HG03097 (cell line): Measurements from ENCODE around the gene CCDC117.

Source experiments
- ATAC-seq: cut with Tn5 transposase; IDR thresholded peaks from one replicate; pipeline ENCODE4 v1.9.1; 2021; ENCODE audit not compliant: unreplicated experiment, low FRiP score

Gene CCDC117

DNA sequence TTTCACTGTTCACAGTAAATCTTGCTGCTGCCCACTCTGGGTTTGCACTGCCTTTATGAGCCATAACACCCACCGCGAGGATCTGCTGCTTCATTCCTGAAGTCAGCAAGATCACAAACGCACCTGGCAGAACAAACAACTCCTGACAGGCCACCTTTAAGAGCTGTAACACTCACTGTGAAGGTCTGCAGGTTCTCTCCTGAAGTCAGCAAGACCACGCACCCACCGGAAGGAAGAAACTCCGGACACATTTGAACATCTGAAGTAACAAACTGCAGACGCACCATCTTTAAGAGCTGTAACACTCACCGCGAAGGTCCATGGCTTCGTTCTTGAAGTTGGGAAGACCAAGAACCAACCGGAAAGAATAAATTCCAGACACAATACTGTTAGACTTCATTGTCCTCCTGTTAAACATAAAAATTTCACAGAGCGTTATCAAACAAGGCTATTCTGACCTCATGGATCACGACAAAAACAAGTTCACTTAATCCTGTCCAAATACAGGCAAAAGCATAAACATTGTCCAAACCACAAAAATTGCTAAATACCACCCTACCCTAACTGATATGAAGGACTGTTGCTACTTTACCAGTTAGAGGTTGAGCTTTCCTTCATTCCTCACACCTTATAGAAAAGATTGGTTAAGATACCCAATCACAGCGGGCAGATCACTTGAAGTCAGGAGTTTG is 3.0 kb upstream of the CCDC117 start:
- no peak for ATAC-seq

DNA sequence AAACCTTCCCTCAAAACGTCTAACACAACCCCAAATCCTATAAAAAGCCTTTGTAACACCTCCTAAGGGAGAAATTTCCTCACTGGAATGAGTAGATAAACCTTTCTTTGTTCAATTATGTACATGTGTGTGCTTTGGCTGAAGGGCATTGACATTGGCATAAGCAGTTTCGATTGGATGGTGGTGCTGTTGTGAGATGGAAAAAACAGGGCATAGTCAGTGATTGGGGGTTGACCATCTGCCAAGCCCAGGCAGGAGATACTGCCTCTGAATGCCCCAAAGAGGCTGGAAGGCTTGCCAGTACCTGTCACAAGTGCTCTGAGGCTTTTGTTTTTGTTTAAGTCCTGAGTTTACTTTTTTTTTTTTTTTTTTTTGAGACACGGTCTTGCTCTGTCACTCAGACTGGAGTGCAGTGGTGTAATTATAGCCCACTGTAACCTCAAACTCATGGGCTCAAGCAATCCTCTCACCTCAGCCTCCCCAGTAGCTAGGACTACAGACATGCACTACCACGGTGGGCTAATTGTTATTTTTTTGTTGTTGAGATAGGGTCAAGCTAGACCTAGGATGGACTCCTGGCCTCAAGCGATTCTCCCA is 1.2 kb upstream of the CCDC117 start:
- no peak for ATAC-seq

DNA sequence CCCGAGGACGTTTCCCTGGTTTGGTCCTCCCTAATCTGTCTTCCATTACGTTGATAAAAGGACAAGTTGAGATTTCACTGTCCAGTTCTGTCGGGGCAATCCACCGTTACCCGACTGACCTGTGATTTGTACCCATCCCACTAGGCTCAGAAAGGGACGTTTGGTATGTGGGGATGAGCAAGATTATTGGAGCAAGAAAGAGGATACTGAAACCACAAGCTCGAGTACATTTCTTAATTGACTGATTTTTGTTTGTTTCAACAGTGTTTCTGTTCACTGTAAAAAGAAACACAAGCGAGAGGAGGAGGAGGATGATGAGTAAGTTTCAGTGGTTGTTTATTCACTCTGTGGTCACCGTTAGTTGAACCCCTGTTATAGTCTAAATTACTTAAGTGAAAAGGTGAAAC is 969 bp downstream of the CCDC117 start:
- ATAC-seq: peak; percentile 30

DNA sequence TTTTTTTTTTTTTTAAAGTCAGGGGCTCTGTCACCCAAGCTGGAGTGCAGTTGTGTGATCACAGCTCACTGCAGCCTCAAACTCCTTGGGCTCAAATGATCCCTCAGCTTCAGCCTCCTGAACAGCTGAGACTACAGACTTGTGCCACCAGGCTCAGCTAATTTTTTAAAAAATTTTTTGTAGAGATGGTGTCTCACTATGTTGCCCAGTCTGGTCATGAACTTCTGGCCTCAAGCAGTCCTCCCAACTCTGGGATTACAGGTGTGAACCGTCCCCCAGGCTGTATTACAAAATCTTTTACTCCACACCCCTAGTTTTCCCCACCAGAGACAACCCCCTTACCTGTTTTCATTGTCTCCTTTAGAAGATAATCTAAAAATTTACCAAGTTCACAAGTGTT is 1.9 kb downstream of the CCDC117 start:
- no peak for ATAC-seq

DNA sequence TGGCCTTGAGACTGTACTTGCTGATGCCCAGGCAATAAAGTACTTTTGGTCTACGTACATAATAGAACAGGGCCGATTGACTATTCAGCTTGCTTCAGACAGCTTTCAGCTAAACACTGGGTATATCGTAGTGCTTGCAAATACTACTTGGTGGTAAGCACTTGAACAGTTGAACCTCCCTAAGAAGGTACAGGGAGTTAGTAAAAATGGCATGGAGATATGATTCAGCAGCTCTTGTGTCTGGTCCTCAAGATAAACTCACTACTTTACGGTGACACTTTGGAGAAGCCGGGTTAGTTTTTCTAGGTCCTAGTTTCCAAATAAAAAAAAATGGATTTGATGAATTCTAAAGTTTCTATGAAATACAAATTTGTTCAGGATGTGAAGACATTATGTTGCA is 7.3 kb downstream of the CCDC117 start:
- ATAC-seq: no peak

DNA sequence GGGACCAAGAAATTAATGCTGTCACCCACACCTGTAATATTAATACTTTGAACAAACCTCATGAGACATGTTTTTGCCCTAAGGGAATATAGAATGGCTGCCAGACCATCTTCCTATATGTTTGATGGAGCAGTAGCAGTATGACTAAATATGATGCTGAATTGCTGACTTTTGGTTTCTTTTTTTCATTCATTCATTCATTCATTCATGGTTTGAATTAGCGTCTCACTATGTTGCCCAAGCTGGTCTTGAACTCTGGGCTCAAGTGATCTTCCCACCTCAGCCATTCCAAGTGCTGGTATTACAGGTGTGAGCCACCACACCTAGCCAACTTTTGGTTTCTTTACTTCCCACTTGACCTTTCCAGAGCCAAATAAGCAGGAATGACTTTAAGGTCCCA is 7.8 kb downstream of the CCDC117 start:
- ATAC-seq: no peak

DNA sequence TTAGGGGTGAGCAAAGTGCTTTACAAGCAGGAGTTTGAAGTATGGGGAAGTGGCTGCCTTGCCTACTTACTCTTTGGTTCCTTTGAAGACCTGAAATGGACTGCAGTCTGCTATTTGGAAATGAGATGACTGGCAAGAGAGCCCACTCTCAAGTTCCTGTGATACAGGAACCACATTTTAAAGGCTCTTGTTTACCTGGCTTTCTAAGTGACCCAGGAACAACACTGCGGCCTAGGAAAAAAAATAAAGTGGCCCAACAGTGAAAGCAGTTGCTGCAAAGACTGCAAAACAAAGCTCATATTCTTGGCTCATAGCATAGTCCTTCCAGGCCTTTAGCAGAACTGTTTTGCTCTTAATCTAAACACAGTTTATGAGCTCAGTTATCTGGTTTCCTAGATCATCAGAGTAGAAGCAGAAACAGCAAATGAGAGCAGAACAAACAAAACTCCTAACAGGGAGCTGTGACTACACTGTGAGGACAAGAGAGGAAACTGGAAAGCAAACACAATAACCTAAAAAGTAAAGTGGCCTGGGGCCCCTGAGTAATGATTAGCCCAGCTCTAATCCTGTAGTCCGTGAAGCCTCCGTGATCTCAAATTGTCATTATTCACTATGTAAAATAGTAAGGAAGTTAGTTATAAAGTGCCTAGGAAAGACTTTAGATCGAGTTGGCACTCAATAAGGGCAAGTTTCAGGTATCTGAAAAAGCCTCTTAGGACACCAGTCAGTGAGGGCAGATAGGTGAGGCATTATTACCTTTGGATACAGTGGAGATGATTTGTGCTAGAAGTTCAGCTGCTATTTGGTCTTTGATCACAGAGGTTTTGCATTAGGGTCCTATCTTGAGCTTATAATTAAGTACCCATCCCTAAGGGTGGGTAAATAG is 11.5 kb downstream of the CCDC117 start:
- no peak for ATAC-seq

DNA sequence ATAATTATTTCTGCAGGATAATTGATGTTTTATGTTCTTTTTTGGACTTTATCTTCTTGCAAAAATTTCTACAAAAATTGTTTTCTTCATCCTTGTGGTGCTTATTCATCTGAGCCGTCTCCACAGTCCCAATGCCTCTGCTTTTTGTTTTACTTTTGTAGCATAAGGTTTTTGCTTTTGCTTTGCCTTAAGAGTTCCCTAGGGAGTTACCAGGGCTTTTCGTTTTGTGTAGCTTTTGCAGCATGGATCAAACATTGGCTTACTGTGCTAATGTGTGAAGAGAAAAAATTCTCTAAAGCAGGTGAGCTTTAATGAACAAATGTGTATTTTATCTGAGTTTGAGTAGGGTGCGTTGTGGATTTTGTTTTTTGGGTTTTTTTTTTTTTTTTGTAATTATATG is 16.1 kb downstream of the CCDC117 start:
- ATAC-seq: no peak

DNA sequence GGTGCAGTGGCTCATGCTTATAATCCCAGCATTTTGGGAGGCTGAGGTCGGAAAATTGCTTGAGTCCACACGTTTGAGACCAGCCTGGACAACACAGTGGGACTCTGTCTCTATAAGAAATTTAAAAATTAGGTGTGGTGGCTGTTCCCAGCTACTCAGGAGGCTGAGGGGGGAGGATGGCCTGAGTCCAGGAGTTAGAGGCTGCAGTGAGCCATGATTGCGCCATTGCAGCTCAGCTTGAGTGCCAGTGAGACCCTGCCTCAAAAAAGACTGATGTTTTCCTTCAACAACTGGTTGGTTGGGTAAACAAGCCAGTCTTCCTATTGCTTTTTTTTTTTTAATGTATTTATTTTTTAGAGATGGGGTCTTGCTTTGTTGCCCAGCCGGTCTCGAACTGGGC is 18.6 kb downstream of the CCDC117 start:
- no peak for ATAC-seq

DNA sequence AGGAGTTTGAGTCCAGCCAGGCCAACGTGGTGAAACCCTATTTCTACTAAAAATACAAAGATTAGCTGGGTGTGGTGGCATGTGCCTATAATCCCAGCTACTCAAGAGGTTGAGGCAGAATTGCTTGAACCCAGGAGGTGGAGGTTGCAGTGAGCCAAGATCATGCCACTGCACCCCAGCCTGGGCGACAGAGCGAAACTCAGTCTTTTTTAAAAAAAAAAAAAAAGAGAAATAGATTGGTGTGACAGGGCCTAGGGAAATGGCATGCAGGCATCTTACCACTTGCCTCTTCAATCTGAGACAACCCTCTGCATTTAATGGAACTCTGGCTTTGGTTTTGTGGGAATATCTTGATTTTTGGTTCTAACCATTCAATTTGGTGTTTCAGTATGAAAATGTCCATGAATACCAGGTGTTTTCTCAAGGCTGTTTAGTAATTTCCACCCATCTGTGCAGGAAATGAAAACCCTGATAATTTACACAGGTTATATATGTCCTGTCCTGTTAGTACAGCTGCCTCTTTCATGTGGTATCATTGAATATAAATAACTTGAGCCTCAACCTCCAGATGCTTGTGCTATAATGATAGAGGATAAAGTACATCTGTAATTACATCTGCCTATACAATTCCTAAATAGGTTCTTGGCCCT is 19.5 kb downstream of the CCDC117 start:
- ATAC-seq: no peak

DNA sequence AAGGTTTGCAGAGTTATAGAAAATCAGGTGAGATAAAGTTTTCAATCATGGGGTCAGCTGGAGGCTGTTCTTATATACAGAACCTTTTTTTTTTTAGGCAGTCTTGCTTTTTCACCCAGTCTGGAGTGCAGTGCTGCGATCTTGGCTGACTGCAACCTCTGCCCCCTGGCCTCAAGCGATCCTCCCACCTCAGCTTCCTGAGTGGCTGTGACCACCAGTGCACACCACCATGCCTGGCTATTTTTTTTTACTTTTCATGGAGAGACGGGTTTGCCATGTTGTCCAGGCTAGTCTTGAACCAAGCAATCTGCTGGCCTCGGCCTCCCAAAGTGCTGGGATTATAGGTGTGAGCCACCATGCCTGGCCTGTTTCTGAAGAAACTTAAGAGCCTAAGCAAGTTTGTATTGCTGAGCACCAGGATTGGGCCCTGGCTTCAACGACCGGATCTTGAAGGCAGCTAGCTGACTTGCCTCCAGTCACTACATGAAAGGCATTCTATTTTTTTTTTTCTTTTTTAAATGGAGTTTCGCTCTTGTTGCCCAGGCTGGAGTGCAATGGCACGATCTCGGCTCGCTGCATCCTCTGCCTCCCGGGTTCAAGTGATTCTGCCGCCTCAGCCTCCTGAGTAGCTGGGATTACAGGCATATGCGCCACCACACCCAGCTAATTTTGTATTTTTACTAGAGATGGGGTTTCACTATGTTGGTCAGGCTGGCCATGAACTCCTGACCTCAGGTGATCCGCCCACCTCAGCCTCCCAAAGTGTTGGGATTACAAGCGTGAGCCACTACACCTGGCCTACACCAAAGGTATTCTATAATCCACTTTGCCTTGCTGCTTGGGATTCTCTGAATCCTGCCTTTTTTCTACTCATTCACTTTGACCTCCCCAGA is 20.2 kb downstream of the CCDC117 start:
- no peak for ATAC-seq

DNA sequence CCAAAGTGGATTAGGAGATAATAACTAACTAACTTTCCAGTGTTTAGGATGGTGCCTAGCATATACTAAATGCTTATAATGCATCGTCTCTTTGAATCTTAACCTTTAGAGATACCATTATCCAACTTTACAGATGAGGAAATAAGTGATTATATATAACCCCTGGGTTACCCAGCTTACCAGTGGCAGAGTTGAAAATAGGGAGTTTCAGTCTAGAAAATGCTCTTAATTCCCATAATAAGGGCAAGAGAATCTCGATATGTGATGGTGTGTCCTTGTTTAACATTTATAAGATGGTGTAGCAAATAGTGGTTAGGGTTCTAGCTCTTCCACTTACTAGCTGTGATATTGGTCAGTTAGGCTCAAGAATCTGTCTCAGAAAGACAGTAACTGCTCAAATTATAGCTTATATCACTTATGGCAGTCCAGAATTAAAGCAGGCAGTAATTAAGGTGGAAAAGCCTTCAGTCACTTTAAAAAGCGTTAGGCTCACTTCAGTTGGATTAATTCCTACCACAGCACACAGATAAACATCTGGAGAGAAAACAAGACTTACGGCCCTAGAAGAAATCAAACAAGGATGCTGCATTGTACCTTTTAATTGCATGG is 21.6 kb downstream of the CCDC117 start:
- ATAC-seq: no peak

DNA sequence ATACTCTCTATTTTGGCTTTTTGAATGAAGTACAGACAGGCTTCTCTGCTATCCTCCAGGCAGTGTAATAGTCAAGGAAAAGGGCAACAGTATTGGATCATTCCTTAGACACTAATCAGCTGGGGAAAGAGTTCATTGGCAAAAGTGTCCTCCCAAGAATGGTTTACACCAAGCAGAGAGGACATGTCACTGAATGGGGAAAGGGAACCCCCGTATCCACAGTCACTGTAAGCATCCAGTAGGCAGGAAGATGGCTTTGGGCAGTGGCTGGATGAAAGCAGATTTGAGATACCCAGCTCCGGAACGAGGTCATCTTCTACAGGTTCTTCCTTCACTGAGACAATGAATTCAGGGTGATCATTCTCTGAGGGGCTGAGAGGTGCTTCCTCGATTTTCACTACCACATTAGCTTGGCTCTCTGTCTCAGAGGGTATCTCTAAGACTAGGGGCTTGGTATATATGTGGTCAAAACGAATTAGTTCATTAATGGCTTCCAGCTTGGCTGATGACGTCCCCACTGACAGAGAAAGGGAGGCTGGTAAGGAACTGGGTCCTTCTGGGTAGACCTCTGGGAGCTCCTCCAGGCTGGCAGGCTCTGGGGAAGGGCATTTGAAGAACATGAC is 22.7 kb downstream of the CCDC117 start:
- ATAC-seq: no peak

DNA sequence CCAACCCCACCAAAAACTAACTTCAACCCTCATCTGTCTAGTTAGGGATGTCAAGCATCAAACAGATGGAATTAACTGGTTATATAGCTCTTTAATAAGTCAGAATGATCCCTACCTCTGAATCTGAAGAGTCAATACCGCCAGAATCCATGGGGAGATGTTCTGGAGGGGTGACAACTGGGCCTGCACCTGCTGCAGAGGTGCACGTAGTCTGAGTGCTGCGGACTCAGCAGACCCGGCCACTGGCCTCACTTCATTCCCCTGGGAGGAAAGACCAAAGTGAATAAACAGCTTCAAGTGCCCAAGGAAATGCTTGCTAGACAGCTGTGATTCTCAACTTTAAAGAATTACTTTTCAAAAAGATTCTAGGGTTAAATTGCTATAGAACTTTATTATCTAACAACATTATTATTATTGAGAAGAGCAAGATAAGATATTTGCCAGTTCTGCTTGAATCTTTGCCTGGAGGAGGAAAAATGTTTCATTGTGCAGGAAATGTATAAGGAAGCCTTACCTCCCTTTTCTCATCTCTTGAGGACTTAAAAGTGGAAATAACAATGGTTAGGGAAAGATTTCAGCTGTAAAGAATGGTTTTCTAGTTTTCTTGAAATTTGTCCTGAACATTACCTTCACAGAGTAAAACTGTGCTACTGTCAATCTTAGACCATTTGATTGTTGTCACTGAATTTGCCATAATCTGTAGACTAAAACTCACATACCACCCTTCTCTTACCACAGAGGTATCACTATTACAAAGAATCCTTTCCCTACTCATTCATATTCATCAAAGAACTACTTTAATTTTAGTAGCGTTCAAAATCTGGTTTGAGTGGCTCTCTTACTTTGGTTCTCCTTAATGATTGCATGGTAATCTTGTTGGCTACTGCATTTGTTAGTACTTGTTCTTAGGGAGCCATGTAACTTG is 23.7 kb downstream of the CCDC117 start:
- no peak for ATAC-seq

DNA sequence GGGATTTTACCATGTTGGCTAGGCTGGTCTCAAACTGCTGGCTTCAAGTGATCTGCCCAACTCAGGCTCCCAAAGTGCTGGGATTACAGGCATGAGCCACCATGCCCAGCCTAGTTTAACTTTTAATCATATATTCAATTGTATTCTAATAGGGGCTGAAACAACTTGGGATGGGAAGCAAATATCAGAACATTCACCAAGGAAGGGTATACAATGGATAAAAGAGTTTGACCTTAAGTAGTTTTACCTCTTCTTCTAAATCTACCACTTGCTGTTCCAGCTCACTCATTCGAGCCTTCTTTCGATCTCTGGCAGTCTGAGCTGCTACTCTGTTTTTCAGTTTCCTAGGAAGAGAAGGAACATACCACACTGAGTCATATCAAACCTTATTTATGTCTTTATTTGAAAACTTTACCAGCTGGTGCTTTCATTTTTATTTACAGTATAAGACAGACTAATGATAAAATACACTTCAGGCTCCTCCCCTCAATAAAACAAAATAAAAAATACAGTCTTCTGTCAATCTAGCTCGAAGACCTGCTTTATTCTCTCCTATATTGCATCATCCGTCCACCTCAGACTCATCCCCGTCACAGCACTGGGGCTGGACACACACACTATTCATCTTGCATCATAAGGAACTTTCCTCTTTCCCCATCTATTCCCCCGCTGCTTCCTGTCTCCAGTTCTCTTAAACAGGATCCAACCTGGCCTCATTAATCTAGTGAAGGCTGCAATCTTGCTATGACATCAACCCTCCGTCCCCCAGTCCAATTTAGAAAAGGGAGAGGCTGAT is 26.5 kb downstream of the CCDC117 start:
- ATAC-seq: no peak

DNA sequence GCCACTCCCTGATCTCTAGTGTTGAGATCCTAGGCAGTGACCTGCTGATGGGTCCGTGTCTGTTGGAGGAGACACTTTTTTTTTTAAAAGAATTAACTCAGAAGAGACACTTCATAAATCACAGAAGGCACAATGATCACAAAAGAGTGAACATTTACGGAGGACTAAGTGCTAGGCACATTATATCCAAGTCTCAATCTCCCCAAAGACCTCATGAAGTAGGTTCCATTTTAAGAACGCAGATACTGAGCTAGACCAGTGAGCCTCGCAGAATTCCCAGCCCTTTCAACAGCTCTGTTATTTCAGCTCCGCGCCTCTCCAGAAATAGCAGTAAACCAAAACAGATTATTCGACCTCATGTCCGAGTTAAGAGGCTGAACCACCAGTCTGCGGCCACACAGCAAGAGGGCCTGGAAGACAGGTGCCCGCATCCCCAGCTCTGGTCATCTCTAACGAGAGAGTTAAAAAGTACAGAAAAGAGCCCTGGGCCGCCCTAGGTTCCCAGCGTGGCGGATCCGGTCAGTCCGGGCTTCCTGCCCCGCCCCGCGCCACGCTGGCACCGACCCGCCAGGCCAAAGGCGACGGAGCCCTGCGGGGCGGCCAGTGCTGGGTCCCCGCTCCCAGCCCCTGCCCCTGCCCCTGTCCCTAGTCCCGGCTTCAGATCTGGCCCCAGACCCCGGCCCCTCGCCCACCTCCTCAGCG is 27.3 kb downstream of the CCDC117 start:
- peak; percentile 15 for ATAC-seq
